Activated T-helper 2 cell treated with anti-CD3 and anti-CD28 coated beads, Interferon-gamma antibody, Interleukin-2, Interleukin-4, amounts not matched to agents 10 μg/mL and 5 μg/mL and 100 μg/mL, durations not matched to agents 14 hours and 24 hours and 36 hours (primary cell): ENCODE measurements around the gene BIRC5. TPM values are rescaled to one million over a fixed set of nuclear protein-coding genes. Genes with fewer than 3 reads are reported as not detected.

ENCODE experiments used
- total RNA-seq: library from RNA; stranded (reverse); gene quantifications from 2 replicates; pipeline ENCODE4 v1.2.3, GENCODE V29; 2022

The BIRC5 gene
- total RNA-seq, 1 donor from 2014 or later = 48.4 TPM

Other genes with a start within 250 kb of the BIRC5 start
- gene TMC6, start 85.5 kb upstream of the BIRC5 start, total RNA-seq = 240 and 241 TPM in 2 replicates
- gene TMC8, start 83.5 kb upstream of the BIRC5 start, total RNA-seq = 196 and 208 TPM in 2 replicates
- gene C17orf99, start 67.9 kb upstream of the BIRC5 start, total RNA-seq = not detected in 2 replicates
- 92.5 and 92.9 TPM in 2 replicates for gene SYNGR2, start 45.7 kb upstream of the BIRC5 start, total RNA-seq
- 64.6 and 65.9 TPM in 2 replicates for gene TK1, start 27.2 kb upstream of the BIRC5 start, total RNA-seq
- 27.8 TPM in 2 replicates for gene AFMID, start 26.9 kb upstream of the BIRC5 start, total RNA-seq
- not detected in 2 replicates for gene TMEM235, start 17.4 kb downstream of the BIRC5 start, total RNA-seq
- 93.5 and 99.8 TPM in 2 replicates for gene SOCS3, start 145.8 kb downstream of the BIRC5 start, total RNA-seq
- 59.3 and 64.1 TPM in 2 replicates for gene PGS1, start 164.4 kb downstream of the BIRC5 start, total RNA-seq